Mammary microvascular endothelial cell (primary cell): ENCODE measurements around the gene MFSD6. TPM values are rescaled to one million over a fixed set of nuclear protein-coding genes. Genes with fewer than 3 reads are reported as not detected.

ENCODE experiments used
- total RNA-seq: library from RNA; depleted of rRNA; stranded (reverse); fragments of >200 nt; gene quantifications from 2 replicates; pipeline ENCODE4 v1.2.3, GENCODE V29; 2015

The MFSD6 gene
- total RNA-seq: 1.1 and 2.3 TPM in 2 replicates

GRCh38 chr2:190407662-190408537 is at the start of gene MFSD6:
TSS of gene MFSD6 (plus strand) at chr2:190408355. CDS start at chr2:190436030, 27,675 bp downstream.

GRCh38 chr2:190534310-190535120 is 126.4 kb downstream of the MFSD6 start, which contains the start of gene NEMP2:
TSS of gene NEMP2 (minus strand) at chr2:190534722. CDS start at chr2:190534655, 67 bp downstream.

Other genes with a start within 250 kb of the MFSD6 start
- gene HIBCH, start 88.5 kb upstream of the MFSD6 start, total RNA-seq: 11.8 and 13.5 TPM in 2 replicates
- gene INPP1, start 64.8 kb upstream of the MFSD6 start, total RNA-seq: 29.5 and 37.2 TPM in 2 replicates
- gene NEMP2, start 126.4 kb downstream of the MFSD6 start, total RNA-seq: 2.0 and 3.1 TPM in 2 replicates
- gene NAB1, start 240.7 kb downstream of the MFSD6 start, total RNA-seq: 16.4 and 18.5 TPM in 2 replicates